Keratinocyte (primary cell): Measurements from ENCODE around the gene FXYD6. TPM values are rescaled to one million over a fixed set of nuclear protein-coding genes. Genes with fewer than 3 reads are reported as not detected.

Experiments used
- DNase-seq: peaks from one replicate; pipeline ENCODE4 v3.0.0-alpha.2; 2011; ENCODE audit warnings: low read depth, missing footprints, low spot score
- FAIRE-seq: peaks from 2 replicates; lab custom pipeline; 2011; peaks lifted over from hg19 to GRCh38; lab: Jason Lieb, UNC
- H2AFZ ChIP-seq: 2 replicates; pipeline ENCODE4 v1.6.0; 2012; ENCODE audit warnings: low read length, control low read depth, inconsistent platforms; ENCODE audit not compliant: control insufficient read depth
- H3K27ac ChIP-seq: 2 replicates; pipeline ENCODE4 v1.5.1; 2011; ENCODE audit warnings: low read length; ENCODE audit not compliant: control insufficient read depth, insufficient read depth
- H3K27me3 ChIP-seq: 3 replicates; pipeline ENCODE4 v1.6.0; 2011; ENCODE audit warnings: low read length; ENCODE audit not compliant: control insufficient read depth, insufficient read depth; ENCODE audit errors: extremely low read depth
- H3K36me3 ChIP-seq, 2 experiments: 2 replicates in 1 of 2; 3 replicates in 1 of 2; pipeline ENCODE4 v1.5.1; 2011; ENCODE audit warnings: low read length in 2 of 2, mild to moderate bottlenecking in 1 of 2; ENCODE audit not compliant: control insufficient read depth in 2 of 2, insufficient read depth in 2 of 2; ENCODE audit errors: extremely low read depth in 1 of 2
- H3K4me1 ChIP-seq: 3 replicates; pipeline ENCODE4 v1.5.1; 2011; ENCODE audit warnings: low read length; ENCODE audit not compliant: control insufficient read depth, insufficient read depth; ENCODE audit errors: extremely low read depth
- H3K4me2 ChIP-seq: 3 replicates; pipeline ENCODE4 v1.6.0; 2011; ENCODE audit warnings: low read depth, low read length; ENCODE audit not compliant: control insufficient read depth, insufficient read depth; ENCODE audit errors: extremely low read depth
- H3K4me3 ChIP-seq, 3 experiments: fragments of 200-600 bp in 1 of 3; sonication (generic) in 1 of 3; 2 replicates in 2 of 3; 3 replicates in 1 of 3; pipeline ENCODE4 v1.5.1; 2011 to 2016; ENCODE audit warnings: low read length in 3 of 3, mild to moderate bottlenecking in 3 of 3, control low read depth in 2 of 3, inconsistent platforms in 1 of 3, low read depth in 1 of 3, mixed read lengths in 1 of 3, mixed run types in 1 of 3, moderate library complexity in 1 of 3; ENCODE audit not compliant: control insufficient read depth in 2 of 3, insufficient read depth in 2 of 3; ENCODE audit errors: extremely low read depth in 1 of 3
- H3K79me2 ChIP-seq: 2 replicates; pipeline ENCODE4 v1.6.0; 2012; ENCODE audit warnings: low read length; ENCODE audit not compliant: control insufficient read depth, insufficient read depth
- H3K9ac ChIP-seq: 3 replicates; pipeline ENCODE4 v1.6.0; 2011; ENCODE audit warnings: low read length; ENCODE audit not compliant: control insufficient read depth, insufficient read depth; ENCODE audit errors: extremely low read depth
- H3K9me1 ChIP-seq: 3 replicates; pipeline ENCODE4 v1.6.0; 2011; ENCODE audit warnings: low read length; ENCODE audit not compliant: control insufficient read depth, insufficient read depth; ENCODE audit errors: extremely low read depth
- H3K9me3 ChIP-seq: 2 replicates; pipeline ENCODE4 v1.5.1; 2012; ENCODE audit warnings: low read depth, low read length; ENCODE audit not compliant: control insufficient read depth
- H4K20me1 ChIP-seq: 3 replicates; pipeline ENCODE4 v1.6.0; 2011; ENCODE audit warnings: low read length; ENCODE audit not compliant: control insufficient read depth, insufficient read depth; ENCODE audit errors: extremely low read depth
- EZH2 ChIP-seq: IDR thresholded peaks from one replicate; pipeline ENCODE4 v1.6.1; 2012; ENCODE audit warnings: inconsistent platforms, mild to moderate bottlenecking, low read length, moderate library complexity
- dilution Hi-C: fragments of 300-500 bp; cut with MboI; formaldehyde crosslinking; loops from one replicate; pipeline ENCODE4 v1.7.0; 2020; ENCODE audit warnings: low sequenced_read_pairs; ENCODE audit not compliant: extremely low pct_ligation_motif_present
- polyA plus RNA-seq, 5 experiments: library from polyadenylated mRNA; depleted of rRNA in 3 of 5; stranded (reverse) in 3 of 5; stranded (forward) in 1 of 5; unstranded in 1 of 5; fragments of >200 nt; gene quantifications; 1 replicate in 1 of 5; 2 replicates in 3 of 5; 3 replicates in 1 of 5; pipeline versions ENCODE4 v1.2.1 to v1.2.3, GENCODE V29; 2011 to 2012; ENCODE audit warnings: missing spikeins in 2 of 5, low read depth in 1 of 5, low replicate concordance in 1 of 5
- TF ChIP-seq, protein P1 (sequence below), 3 experiments: IDR thresholded peaks in 1 of 3; conservative IDR thresholded peaks in 1 of 3; optimal IDR thresholded peaks in 1 of 3; 2 replicates in 2 of 3; 3 replicates in 1 of 3; pipeline versions ENCODE3 to v1.5.1; 2011; ENCODE audit warnings: low read length in 3 of 3, mild to moderate bottlenecking in 3 of 3, moderate library complexity in 2 of 3, control low read depth in 1 of 3, inconsistent platforms in 1 of 3; ENCODE audit not compliant: insufficient read depth in 2 of 3; ENCODE audit errors: extremely low read depth in 1 of 3

Gene FXYD6
- polyA plus RNA-seq, 1 donor (not counting 4 experiments of a cell fraction or from before 2014, with no cell fraction given): not detected

DNA sequence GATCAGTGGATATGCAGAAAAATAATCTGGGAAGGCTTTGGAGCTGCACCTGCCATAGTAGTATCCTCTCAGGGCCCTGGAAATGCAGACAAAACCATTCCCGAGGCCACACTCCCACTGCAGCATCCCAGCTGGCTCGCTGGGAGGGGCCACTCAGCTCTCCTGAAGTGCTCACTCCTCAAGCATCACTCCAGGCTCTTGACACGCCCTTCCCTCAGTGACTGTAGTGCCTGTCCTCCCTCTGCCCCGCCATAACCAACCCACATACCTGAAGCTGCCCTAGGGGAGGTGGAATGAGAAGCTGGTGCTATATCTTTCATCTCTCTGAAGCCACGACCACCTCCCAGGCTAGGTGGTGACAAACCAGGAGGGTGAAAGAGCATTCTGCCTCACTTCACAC, 84.2 kb downstream of the FXYD6 start:
- Histone ChIP-seq H3K79me2 (no peaks in the 10 kb centered on the region), H3K9ac (no peak overlapping the region), H3K4me1 (peaks cover 6% of the 10 kb centered on the region), H3K4me2 (no peak overlapping the region), H4K20me1 (no peaks in the 10 kb centered on the region), H3K27me3 (peaks cover 52% of the 10 kb centered on the region), H2AFZ (no peak overlapping the region), H3K27ac (no peak overlapping the region), H3K9me1 (no peaks in the 10 kb centered on the region), H3K9me3 (no peaks in the 10 kb centered on the region), H3K4me3 (no peak overlapping the region), H3K36me3 (no peaks in the 10 kb centered on the region)
- no peak for FAIRE-seq
- dilution Hi-C loops: no loop called here
- TF ChIP-seq, protein P1, sequence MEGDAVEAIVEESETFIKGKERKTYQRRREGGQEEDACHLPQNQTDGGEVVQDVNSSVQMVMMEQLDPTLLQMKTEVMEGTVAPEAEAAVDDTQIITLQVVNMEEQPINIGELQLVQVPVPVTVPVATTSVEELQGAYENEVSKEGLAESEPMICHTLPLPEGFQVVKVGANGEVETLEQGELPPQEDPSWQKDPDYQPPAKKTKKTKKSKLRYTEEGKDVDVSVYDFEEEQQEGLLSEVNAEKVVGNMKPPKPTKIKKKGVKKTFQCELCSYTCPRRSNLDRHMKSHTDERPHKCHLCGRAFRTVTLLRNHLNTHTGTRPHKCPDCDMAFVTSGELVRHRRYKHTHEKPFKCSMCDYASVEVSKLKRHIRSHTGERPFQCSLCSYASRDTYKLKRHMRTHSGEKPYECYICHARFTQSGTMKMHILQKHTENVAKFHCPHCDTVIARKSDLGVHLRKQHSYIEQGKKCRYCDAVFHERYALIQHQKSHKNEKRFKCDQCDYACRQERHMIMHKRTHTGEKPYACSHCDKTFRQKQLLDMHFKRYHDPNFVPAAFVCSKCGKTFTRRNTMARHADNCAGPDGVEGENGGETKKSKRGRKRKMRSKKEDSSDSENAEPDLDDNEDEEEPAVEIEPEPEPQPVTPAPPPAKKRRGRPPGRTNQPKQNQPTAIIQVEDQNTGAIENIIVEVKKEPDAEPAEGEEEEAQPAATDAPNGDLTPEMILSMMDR (optimal IDR thresholded peaks at IDR 0.05 in 1 of 3, IDR thresholded peaks at IDR 0.05 in 1 of 3, conservative IDR thresholded peaks at IDR 0.05 in 1 of 3; ENCODE audit: extremely low read depth in 1 of 3, insufficient read depth in 2 of 3, low read length in 3 of 3): no peak
- no peak for TF ChIP-seq EZH2
- DNase-seq: no peak

GRCh38 chr11:117790279-117790678, 86.2 kb downstream of the FXYD6 start:
- DNase-seq (no peak), FAIRE-seq (no peak)
- Histone ChIP-seq H3K4me2 (no peak overlapping the region), H3K9me3 (no peaks in the 10 kb centered on the region), H3K9ac (no peak overlapping the region), H3K9me1 (no peaks in the 10 kb centered on the region), H3K4me1 (no peaks in the 10 kb centered on the region), H3K27me3 (peaks cover 44% of the 10 kb centered on the region), H3K4me3 (no peak overlapping the region), H2AFZ (no peak overlapping the region), H4K20me1 (no peaks in the 10 kb centered on the region), H3K36me3 (no peaks in the 10 kb centered on the region), H3K79me2 (no peaks in the 10 kb centered on the region), H3K27ac (no peak overlapping the region)
- TF ChIP-seq, protein P1 (optimal IDR thresholded peaks at IDR 0.05 in 1 of 3, IDR thresholded peaks at IDR 0.05 in 1 of 3, conservative IDR thresholded peaks at IDR 0.05 in 1 of 3; ENCODE audit: extremely low read depth in 1 of 3, insufficient read depth in 2 of 3, low read length in 3 of 3): no peak
- no peak for TF ChIP-seq EZH2
- dilution Hi-C loops: no loop called here
